GM12878 (cell line): ENCODE data around the gene HCK. TPM values are rescaled to one million over a fixed set of nuclear protein-coding genes. Genes with fewer than 3 reads are reported as not detected.
A peak's percentile ranks its signal among the peaks of the same experiment; 100 is the strongest.

ENCODE experiments used
- ATAC-seq: fragments of 200-7000 bp; cut with Tn5 transposase; 3 replicates; pipeline ENCODE4 v1.9.1; 2020; ENCODE audit warnings: mild to moderate bottlenecking, moderate library complexity
- BruUV-seq: library from RNA; stranded (reverse); fragments of 400-500 nt; replicated peaks from 2 replicates; lab custom pipeline; 2021; lab: Mats Ljungman, UMichigan
- CTCF ChIA-PET: fragments of 300-600 bp; sonication (Branson Sonifier 250); formaldehyde crosslinking; extraction: SDS; loops from one replicate; lab custom pipeline; 2021; ENCODE audit warnings: inconsistent platforms; lab: Yijun Ruan, JAX
- POLR2A ChIA-PET: fragments of 350-600 bp; formaldehyde crosslinking; extraction: SDS; loops from one replicate; lab custom pipeline; 2021; ENCODE audit warnings: inconsistent platforms; lab: Charles Lee
- RAD21 ChIA-PET: fragments of 300-600 bp; sonication (Branson Sonifier 250); formaldehyde crosslinking; loops from one replicate; lab custom pipeline; 2023; ENCODE audit warnings: antibody characterized with exemption; ENCODE audit not compliant: unreplicated experiment; lab: Charles Lee
- SMC1A ChIA-PET: fragments of 300-600 bp; sonication (Branson Sonifier 250); formaldehyde crosslinking; loops from one replicate; lab custom pipeline; 2023; ENCODE audit not compliant: unreplicated experiment, uncharacterized antibody; lab: Charles Lee
- DNase-seq: peaks from one replicate; pipeline ENCODE4 v3.0.0-alpha.2; 2011; ENCODE audit warnings: low read depth, low spot score
- FAIRE-seq: peaks from 3 replicates; lab custom pipeline; 2011; peaks lifted over from hg19 to GRCh38; lab: Jason Lieb, UNC
- H2AFZ ChIP-seq: 2 replicates; pipeline ENCODE4 v1.6.0; 2011; ENCODE audit warnings: low read depth, low read length, control low read depth; ENCODE audit not compliant: control insufficient read depth
- H3K27ac ChIP-seq: 2 replicates; pipeline ENCODE4 v1.5.1; 2011; ENCODE audit warnings: control low read depth; ENCODE audit not compliant: control insufficient read depth, insufficient read depth
- H3K27me3 ChIP-seq, 2 experiments: replicated peaks in 1 of 2; 2 replicates each; pipeline versions ENCODE4 v1.6.0 to v1.6.1; 2011; ENCODE audit warnings: low read length in 1 of 2; ENCODE audit not compliant: control insufficient read depth in 2 of 2, insufficient read depth in 2 of 2
- H3K36me3 ChIP-seq, 2 experiments: 2 replicates each; pipeline ENCODE4 v1.5.1; 2011; ENCODE audit warnings: low read length in 1 of 2; ENCODE audit not compliant: control insufficient read depth in 2 of 2, insufficient read depth in 2 of 2
- H3K4me1 ChIP-seq: 2 replicates; pipeline ENCODE4 v1.6.1; 2011; ENCODE audit warnings: mild to moderate bottlenecking, low read length, moderate library complexity, mixed read lengths; ENCODE audit not compliant: control insufficient read depth, insufficient read depth
- H3K4me2 ChIP-seq: 2 replicates; pipeline ENCODE4 v1.6.0; 2011; ENCODE audit warnings: control low read depth; ENCODE audit not compliant: control insufficient read depth, insufficient read depth
- H3K4me3 ChIP-seq: fragments of 200-600 bp; sonication (generic); 2 replicates; pipeline ENCODE4 v1.5.1; 2016
- H3K79me2 ChIP-seq: 2 replicates; pipeline ENCODE4 v1.6.0; 2011; ENCODE audit warnings: low read length; ENCODE audit not compliant: control insufficient read depth, insufficient read depth
- H3K9ac ChIP-seq: 2 replicates; pipeline ENCODE4 v1.8.0; 2011; ENCODE audit warnings: low read length, control low read depth, mixed read lengths; ENCODE audit not compliant: control insufficient read depth, insufficient read depth
- H3K9me3 ChIP-seq: replicated peaks from 3 replicates; pipeline ENCODE4 v1.5.1; 2011; ENCODE audit warnings: mild to moderate bottlenecking, low read length; ENCODE audit not compliant: control insufficient read depth, insufficient read depth
- H4K20me1 ChIP-seq: 2 replicates; pipeline ENCODE4 v1.6.0; 2011; ENCODE audit not compliant: control insufficient read depth, insufficient read depth
- CREM ChIP-seq: IDR thresholded peaks from 2 replicates; pipeline ENCODE4 v1.6.1; 2014; ENCODE audit warnings: antibody characterized with exemption, low read depth
- EGR1 ChIP-seq, 2 experiments: IDR thresholded peaks; 1 replicate in 1 of 2; 2 replicates in 1 of 2; pipeline ENCODE4 v1.6.1; 2011 to 2012; ENCODE audit warnings: low read depth in 2 of 2, low read length in 2 of 2, borderline replicate concordance in 1 of 2, mild to moderate bottlenecking in 1 of 2, moderate library complexity in 1 of 2
- EZH2 ChIP-seq: IDR thresholded peaks from 2 replicates; pipeline ENCODE4 v1.6.1; 2012; ENCODE audit warnings: low read depth, mild to moderate bottlenecking, control low read depth, inconsistent platforms, low read length, borderline replicate concordance; ENCODE audit not compliant: control insufficient read depth
- GATAD2B ChIP-seq: fragments of 450-650 bp; conservative IDR thresholded peaks from 2 replicates; pipeline ENCODE4 v1.6.1; 2017; ENCODE audit warnings: low read depth, mild to moderate bottlenecking, moderate library complexity
- IRF3 ChIP-seq: fragments of 450-650 bp; IDR thresholded peaks from 2 replicates; pipeline ENCODE4 v1.6.1; 2014; ENCODE audit warnings: mild to moderate bottlenecking
- PAX8 ChIP-seq: fragments of 450-650 bp; IDR thresholded peaks from 2 replicates; pipeline ENCODE4 v1.6.1; 2017; ENCODE audit warnings: mild to moderate bottlenecking, moderate library complexity
- PKNOX1 ChIP-seq: fragments of 450-650 bp; IDR thresholded peaks from 2 replicates; pipeline ENCODE4 v1.6.1; 2016; ENCODE audit warnings: mild to moderate bottlenecking
- USF1 ChIP-seq: IDR thresholded peaks from 2 replicates; pipeline ENCODE4 v1.6.1; 2011; ENCODE audit warnings: borderline replicate concordance, low read depth, mild to moderate bottlenecking, moderate library complexity, mixed read lengths, low read length; ENCODE audit not compliant: insufficient read depth; ENCODE audit errors: extremely low read length
- whole genome bisulfite sequencing: methylation state at CpG from one replicate; pipeline ENCODE4 v1.1.6; 2016; ENCODE audit warnings: low lambda C conversion rate; ENCODE audit not compliant: insufficient replicate concordance, insufficient coverage; ENCODE audit errors: missing lambda C conversion rate; 5-methylcytosine and 5-hydroxymethylcytosine counted together
- in situ Hi-C: fragments of 300-500 bp; cut with MboI; formaldehyde crosslinking; loops from 9 replicates; pipeline ENCODE4 v1.14.3; 2018; ENCODE audit warnings: mixed read lengths
- intact Hi-C: fragments of 100-400 bp; cut with micrococcal nuclease; formaldehyde crosslinking; loops from one replicate; pipeline ENCODE4 v1.14.2; 2022; ENCODE audit not compliant: unreplicated experiment
- polyA plus RNA-seq, 11 experiments: library from polyadenylated mRNA; depleted of rRNA in 4 of 11; unstranded in 6 of 11; stranded (reverse) in 5 of 11; fragments of >200 nt; fragmentation: Nextera tagmentation in 4 of 11; fragmentation: Illumina TruSeq in 1 of 11; extraction: Ambion mirVana in 4 of 11; extraction: Trizol in 1 of 11; gene quantifications; 1 replicate in 1 of 11; 2 replicates in 10 of 11; pipeline versions ENCODE4 v1.2.1 to v1.2.3, GENCODE V29; 2011 to 2016; ENCODE audit warnings: inconsistent platforms in 2 of 11, missing spikeins in 2 of 11, low read depth in 1 of 11
- total RNA-seq, 4 experiments: library from RNA; depleted of rRNA in 3 of 4; stranded (reverse); fragments of >200 nt in 3 of 4; fragmentation: Illumina TruSeq in 1 of 4; extraction: Trizol in 1 of 4; gene quantifications; 2 replicates each; pipeline versions ENCODE4 v1.2.1 to v1.2.3, GENCODE V29; 2013 to 2021

The HCK gene
- total and polyA plus RNA-seq, 10 of the 15 experiments (the other 5 are each of a cell fraction or from before 2014, with no cell fraction given), result 1.3 to 30.3 (median 18.5) TPM

- CTCF ChIA-PET, result interaction anchor here (0.7 kb wide), 1 partner anchor 89 kb away, joined by 3 read pairs; no protein-coding TSS in a partner anchor
- POLR2A ChIA-PET, result no interaction called here
- in situ Hi-C loops (no loop called here), intact Hi-C loops (no loop called here)
- H2AFZ ChIP-seq, result no peak overlapping the region
- BruUV-seq, result no TSS peak
- RAD21 ChIA-PET, result no interaction called here
- 49% methylated on average over 2 of the region's 2 CpGs for WGBS
- no peaks in the 10 kb centered on the region for H3K79me2 ChIP-seq
- TF ChIP-seq USF1 (no peak), EZH2 (no peak), EGR1 (IDR thresholded peaks at IDR 0.05; ENCODE audit: borderline replicate concordance in 1 of 2, low read depth in 2 of 2, low read length in 2 of 2) (no peak), PAX8 (no peak), IRF3 (no peak), CREM (no peak), PKNOX1 (peak; percentile 45), GATAD2B (no peak)
- no peaks in the 10 kb centered on the region for H4K20me1 ChIP-seq
- H3K27me3 ChIP-seq, result peaks cover 0 to 3% of the 10 kb centered on the region in 2 experiments; a peak in 3 of 4 replicates
- no peak overlapping the region for H3K27ac ChIP-seq
- SMC1A ChIA-PET, result no interaction called here
- H3K4me1 ChIP-seq, result no peaks in the 10 kb centered on the region
- H3K4me3 ChIP-seq, result no peak overlapping the region
- ATAC-seq (no peak), FAIRE-seq (no peak), DNase-seq (no peak)
- H3K4me2 ChIP-seq, result no peak overlapping the region
- no peaks in the 10 kb centered on the region for H3K9me3 ChIP-seq
- no peaks in the 10 kb centered on the region for H3K36me3 ChIP-seq
- no peak overlapping the region for H3K9ac ChIP-seq
Measured at GRCh38 chr20:32003325-32003724, 48.7 kb upstream of the HCK start.
